IMR-90 (cell line): ENCODE data around the gene NKX6-2.

Experiments
- CEBPB ChIP-seq: IDR thresholded peaks from 2 replicates; pipeline ENCODE4 v1.6.1; 2012; ENCODE audit warnings: low read depth, low read length, improper control_type of control experiment
- CHD1 ChIP-seq: IDR thresholded peaks from 2 replicates; pipeline ENCODE4 v1.6.1; 2012; ENCODE audit warnings: low read depth, low read length, improper control_type of control experiment
- FOS ChIP-seq: fragments of 150-350 bp; IDR thresholded peaks from 2 replicates; pipeline ENCODE4 v1.6.1; 2016; ENCODE audit warnings: low read depth, low read length
- MAZ ChIP-seq: IDR thresholded peaks from 2 replicates; pipeline ENCODE4 v1.6.1; 2012; ENCODE audit warnings: low read depth, mild to moderate bottlenecking, low read length, improper control_type of control experiment, moderate library complexity, borderline replicate concordance
- MXI1 ChIP-seq: IDR thresholded peaks from 2 replicates; pipeline ENCODE4 v1.6.1; 2012; ENCODE audit warnings: low read depth, mild to moderate bottlenecking, low read length, moderate library complexity, borderline replicate concordance
- POLR2A ChIP-seq: IDR thresholded peaks from 2 replicates; pipeline ENCODE4 v1.6.1; 2012; ENCODE audit warnings: mild to moderate bottlenecking, low read depth, low read length
- RCOR1 ChIP-seq: IDR thresholded peaks from 2 replicates; pipeline ENCODE4 v1.6.1; 2012; ENCODE audit warnings: mild to moderate bottlenecking, low read length, improper control_type of control experiment; ENCODE audit not compliant: insufficient replicate concordance
- SMC3 ChIP-seq: fragments of 150-350 bp; IDR thresholded peaks from 2 replicates; pipeline ENCODE4 v1.6.1; 2016; ENCODE audit warnings: low read depth, mild to moderate bottlenecking, antibody characterized with exemption, low read length, moderate library complexity
- TF ChIP-seq, protein P1 (sequence below): conservative IDR thresholded peaks from 2 replicates; pipeline ENCODE4 v1.5.1; 2012; ENCODE audit warnings: mild to moderate bottlenecking, low read depth, low read length, improper control_type of control experiment
- TF ChIP-seq, protein P2 (sequence below): fragments of 150-350 bp; IDR thresholded peaks from 2 replicates; pipeline ENCODE4 v1.6.1; 2017; ENCODE audit warnings: mild to moderate bottlenecking, antibody characterized with exemption, low read length, low read depth
- TF ChIP-seq, protein P3 (sequence below): fragments of 150-350 bp; IDR thresholded peaks from 2 replicates; pipeline ENCODE4 v1.6.1; 2016; ENCODE audit warnings: low read depth, mild to moderate bottlenecking, low read length, moderate library complexity, borderline replicate concordance

DNA sequence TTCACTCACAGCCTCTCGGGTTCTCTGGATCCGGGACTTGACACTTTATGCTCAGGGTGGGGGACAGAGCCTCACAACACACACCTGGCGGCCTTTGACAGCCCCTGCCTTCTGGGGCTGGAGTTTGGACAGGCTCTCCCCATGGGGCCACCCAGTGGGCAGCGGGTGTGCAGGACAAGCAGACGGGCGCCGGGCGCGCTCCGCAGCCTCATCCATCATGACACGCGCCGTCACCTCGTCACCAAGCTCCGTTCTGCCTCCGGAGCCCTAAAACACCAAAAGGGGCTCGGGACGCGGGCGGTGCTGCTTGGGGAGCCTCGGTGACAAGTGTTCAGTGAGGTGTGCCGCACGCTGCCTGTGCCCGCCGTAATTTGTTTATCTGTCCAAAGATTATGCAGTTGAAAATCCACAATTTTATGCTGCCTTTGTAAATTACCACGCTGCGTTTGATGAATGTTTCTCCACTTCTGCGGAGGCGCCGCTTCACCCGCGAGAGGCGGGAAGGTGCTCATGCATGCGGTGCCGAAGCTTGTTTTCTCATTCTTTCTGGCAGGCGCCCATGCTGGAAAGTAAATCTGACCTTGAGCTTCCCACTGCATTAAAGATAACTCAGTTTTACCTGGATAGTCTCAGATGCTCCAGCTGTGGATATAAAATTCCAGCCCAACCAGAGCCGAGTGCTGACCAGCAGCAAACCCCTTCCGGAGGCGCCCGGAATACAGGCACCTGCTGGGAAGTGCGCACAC is 6.2 kb downstream of the NKX6-2 start:
- TF ChIP-seq, protein P1, sequence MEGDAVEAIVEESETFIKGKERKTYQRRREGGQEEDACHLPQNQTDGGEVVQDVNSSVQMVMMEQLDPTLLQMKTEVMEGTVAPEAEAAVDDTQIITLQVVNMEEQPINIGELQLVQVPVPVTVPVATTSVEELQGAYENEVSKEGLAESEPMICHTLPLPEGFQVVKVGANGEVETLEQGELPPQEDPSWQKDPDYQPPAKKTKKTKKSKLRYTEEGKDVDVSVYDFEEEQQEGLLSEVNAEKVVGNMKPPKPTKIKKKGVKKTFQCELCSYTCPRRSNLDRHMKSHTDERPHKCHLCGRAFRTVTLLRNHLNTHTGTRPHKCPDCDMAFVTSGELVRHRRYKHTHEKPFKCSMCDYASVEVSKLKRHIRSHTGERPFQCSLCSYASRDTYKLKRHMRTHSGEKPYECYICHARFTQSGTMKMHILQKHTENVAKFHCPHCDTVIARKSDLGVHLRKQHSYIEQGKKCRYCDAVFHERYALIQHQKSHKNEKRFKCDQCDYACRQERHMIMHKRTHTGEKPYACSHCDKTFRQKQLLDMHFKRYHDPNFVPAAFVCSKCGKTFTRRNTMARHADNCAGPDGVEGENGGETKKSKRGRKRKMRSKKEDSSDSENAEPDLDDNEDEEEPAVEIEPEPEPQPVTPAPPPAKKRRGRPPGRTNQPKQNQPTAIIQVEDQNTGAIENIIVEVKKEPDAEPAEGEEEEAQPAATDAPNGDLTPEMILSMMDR, result no peak
- TF ChIP-seq RCOR1, result no peak
- TF ChIP-seq, protein P2, sequence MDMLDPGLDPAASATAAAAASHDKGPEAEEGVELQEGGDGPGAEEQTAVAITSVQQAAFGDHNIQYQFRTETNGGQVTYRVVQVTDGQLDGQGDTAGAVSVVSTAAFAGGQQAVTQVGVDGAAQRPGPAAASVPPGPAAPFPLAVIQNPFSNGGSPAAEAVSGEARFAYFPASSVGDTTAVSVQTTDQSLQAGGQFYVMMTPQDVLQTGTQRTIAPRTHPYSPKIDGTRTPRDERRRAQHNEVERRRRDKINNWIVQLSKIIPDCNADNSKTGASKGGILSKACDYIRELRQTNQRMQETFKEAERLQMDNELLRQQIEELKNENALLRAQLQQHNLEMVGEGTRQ, result no peak
- no peak for TF ChIP-seq POLR2A
- no peak for TF ChIP-seq CEBPB
- no peak for TF ChIP-seq MXI1
- TF ChIP-seq FOS, result no peak
- TF ChIP-seq MAZ, result no peak
- TF ChIP-seq SMC3, result no peak
- TF ChIP-seq, protein P3, sequence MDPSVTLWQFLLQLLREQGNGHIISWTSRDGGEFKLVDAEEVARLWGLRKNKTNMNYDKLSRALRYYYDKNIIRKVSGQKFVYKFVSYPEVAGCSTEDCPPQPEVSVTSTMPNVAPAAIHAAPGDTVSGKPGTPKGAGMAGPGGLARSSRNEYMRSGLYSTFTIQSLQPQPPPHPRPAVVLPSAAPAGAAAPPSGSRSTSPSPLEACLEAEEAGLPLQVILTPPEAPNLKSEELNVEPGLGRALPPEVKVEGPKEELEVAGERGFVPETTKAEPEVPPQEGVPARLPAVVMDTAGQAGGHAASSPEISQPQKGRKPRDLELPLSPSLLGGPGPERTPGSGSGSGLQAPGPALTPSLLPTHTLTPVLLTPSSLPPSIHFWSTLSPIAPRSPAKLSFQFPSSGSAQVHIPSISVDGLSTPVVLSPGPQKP, result no peak
- TF ChIP-seq CHD1, result no peak
